ENCODE results near the gene KRTAP2-3. TPM values are rescaled to one million over a fixed set of nuclear protein-coding genes. Genes with fewer than 3 reads are reported as not detected.
A peak's percentile ranks its signal among the peaks of the same experiment; 100 is the strongest.

Gene KRTAP2-3
- total RNA-seq, 1 donor from 2014 or later: not detected

GRCh38 chr17:41012326-41013120 is 47.4 kb downstream of the KRTAP2-3 start:
- no peaks in the 10 kb centered on the region for H3K36me3 ChIP-seq
- TF ChIP-seq CTCF (IDR thresholded peaks at IDR 0.05): no peak
- no peak overlapping the region for H3K4me3 ChIP-seq
- no peaks in the 10 kb centered on the region for H3K27me3 ChIP-seq (ENCODE audit: low read depth)
- no peak overlapping the region for H3K27ac ChIP-seq
- H3K4me1 ChIP-seq: no peaks in the 10 kb centered on the region
- ATAC-seq: no peak
- H3K9me3 ChIP-seq: no peaks in the 10 kb centered on the region
- intact Hi-C loops (cut with DNase I): no loop called here
- DNase-seq: no peak

DNA sequence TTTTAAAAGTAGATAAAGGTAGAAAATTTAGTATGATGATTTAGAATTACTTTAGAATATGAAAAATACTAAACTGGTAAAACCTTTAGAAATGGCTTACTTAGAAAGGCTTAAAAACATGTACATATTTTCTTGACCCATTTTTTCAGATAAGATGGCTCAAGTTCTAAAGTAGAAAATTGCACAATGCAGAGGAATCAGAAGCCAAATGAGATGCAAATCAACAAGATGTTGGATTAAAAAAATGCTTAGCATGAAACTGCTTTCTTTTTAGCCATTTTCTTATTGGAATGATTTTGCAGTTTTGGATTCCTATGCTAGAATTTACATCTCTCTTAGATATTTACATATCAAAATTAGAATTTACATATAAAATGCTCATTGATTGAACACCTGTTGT is 49.5 kb downstream of the KRTAP2-3 start:
- no peaks in the 10 kb centered on the region for H3K27me3 ChIP-seq (ENCODE audit: low read depth)
- ATAC-seq (no peak), DNase-seq (no peak)
- H3K36me3 ChIP-seq: no peaks in the 10 kb centered on the region
- H3K4me3 ChIP-seq: no peak overlapping the region
- H3K27ac ChIP-seq: no peak overlapping the region
- H3K4me1 ChIP-seq: no peaks in the 10 kb centered on the region
- TF ChIP-seq CTCF (IDR thresholded peaks at IDR 0.05): no peak
- H3K9me3 ChIP-seq: no peaks in the 10 kb centered on the region
- intact Hi-C loops (cut with DNase I): no loop called here

- Histone ChIP-seq H3K9me3 (no peaks in the 10 kb centered on the region), H3K27ac (no peak overlapping the region), H3K4me3 (no peak overlapping the region), H3K36me3 (no peaks in the 10 kb centered on the region), H3K4me1 (no peaks in the 10 kb centered on the region), H3K27me3 (ENCODE audit: low read depth) (no peaks in the 10 kb centered on the region)
- intact Hi-C loops (cut with DNase I): no loop called here
- ATAC-seq (no peak), DNase-seq (no peak)
- TF ChIP-seq CTCF (IDR thresholded peaks at IDR 0.05): no peak
Observed at GRCh38 chr17:41009936-41010335, 50.0 kb downstream of the KRTAP2-3 start.

GRCh38 chr17:41009301-41009760 is 50.6 kb downstream of the KRTAP2-3 start:
- peak; percentile 59 to 91 for ATAC-seq
- no peak overlapping the region for H3K27ac ChIP-seq
- intact Hi-C loops (cut with DNase I): no loop called here

More at GRCh38 chr17:41009301-41009760, 50.6 kb downstream of the KRTAP2-3 start:
- TF ChIP-seq CTCF (IDR thresholded peaks at IDR 0.05): no peak
- no peaks in the 10 kb centered on the region for H3K36me3 ChIP-seq
- no peak overlapping the region for H3K4me3 ChIP-seq
- no peaks in the 10 kb centered on the region for H3K9me3 ChIP-seq
- DNase-seq: no peak
- no peaks in the 10 kb centered on the region for H3K27me3 ChIP-seq (ENCODE audit: low read depth)
- H3K4me1 ChIP-seq: no peaks in the 10 kb centered on the region

Other genes starting within 250 kb of the KRTAP2-3 start
- 31.7 TPM for gene KRT10, start 237.5 kb downstream of the KRTAP2-3 start, total RNA-seq
- gene KRT12, start 192.9 kb downstream of the KRTAP2-3 start, total RNA-seq: not detected
- gene KRT20, start 174.9 kb downstream of the KRTAP2-3 start, total RNA-seq: not detected
- gene KRT23, start 122.5 kb downstream of the KRTAP2-3 start, total RNA-seq: 1.9 TPM
- 0.59 TPM for gene KRT39, start 93.2 kb downstream of the KRTAP2-3 start, total RNA-seq
- 0.27 TPM for gene KRT40, start 75.8 kb downstream of the KRTAP2-3 start, total RNA-seq
- gene KRTAP3-3, start 66.0 kb downstream of the KRTAP2-3 start, total RNA-seq: not detected
- gene KRTAP3-2, start 60.2 kb downstream of the KRTAP2-3 start, total RNA-seq: not detected
- not detected for gene KRTAP3-1, start 51.0 kb downstream of the KRTAP2-3 start, total RNA-seq
- gene KRTAP1-5, start 32.9 kb downstream of the KRTAP2-3 start, total RNA-seq: not detected
- gene KRTAP1-4, start 29.9 kb downstream of the KRTAP2-3 start, total RNA-seq: not detected
- gene KRTAP1-3, start 25.2 kb downstream of the KRTAP2-3 start, total RNA-seq: not detected
- gene KRTAP1-1, start 18.7 kb downstream of the KRTAP2-3 start, total RNA-seq: not detected
- gene KRTAP2-1, start 12.8 kb downstream of the KRTAP2-3 start, total RNA-seq: not detected
- not detected for gene KRTAP2-2, start 4.9 kb downstream of the KRTAP2-3 start, total RNA-seq
- not detected for gene KRTAP2-4, start 5.8 kb upstream of the KRTAP2-3 start, total RNA-seq
- gene KRTAP4-7, start 24.0 kb upstream of the KRTAP2-3 start, total RNA-seq: not detected
- gene KRTAP4-8, start 38.0 kb upstream of the KRTAP2-3 start, total RNA-seq: not detected
- not detected for gene KRTAP4-16, start 42.1 kb upstream of the KRTAP2-3 start, total RNA-seq
- not detected for gene KRTAP4-9, start 45.3 kb upstream of the KRTAP2-3 start, total RNA-seq
- not detected for gene KRTAP4-11, start 58.3 kb upstream of the KRTAP2-3 start, total RNA-seq
- not detected for gene KRTAP4-12, start 64.1 kb upstream of the KRTAP2-3 start, total RNA-seq
- gene KRTAP4-6, start 80.4 kb upstream of the KRTAP2-3 start, total RNA-seq: not detected
- gene KRTAP4-5, start 89.7 kb upstream of the KRTAP2-3 start, total RNA-seq: not detected
- gene KRTAP4-4, start 100.6 kb upstream of the KRTAP2-3 start, total RNA-seq: not detected
- not detected for gene KRTAP4-3, start 108.1 kb upstream of the KRTAP2-3 start, total RNA-seq
- not detected for gene KRTAP4-2, start 118.1 kb upstream of the KRTAP2-3 start, total RNA-seq
- gene KRTAP4-1, start 124.8 kb upstream of the KRTAP2-3 start, total RNA-seq: not detected
- not detected for gene KRTAP9-1, start 129.8 kb upstream of the KRTAP2-3 start, total RNA-seq
- not detected for gene KRTAP9-2, start 166.5 kb upstream of the KRTAP2-3 start, total RNA-seq
- gene KRTAP9-3, start 172.3 kb upstream of the KRTAP2-3 start, total RNA-seq: not detected
- not detected for gene KRTAP9-8, start 177.9 kb upstream of the KRTAP2-3 start, total RNA-seq
- gene KRTAP9-4, start 189.6 kb upstream of the KRTAP2-3 start, total RNA-seq: not detected
- gene KRTAP9-9, start 195.3 kb upstream of the KRTAP2-3 start, total RNA-seq: not detected
- not detected for gene KRTAP9-6, start 205.3 kb upstream of the KRTAP2-3 start, total RNA-seq
- not detected for gene KRTAP9-7, start 215.6 kb upstream of the KRTAP2-3 start, total RNA-seq
- not detected for gene KRTAP29-1, start 242.7 kb upstream of the KRTAP2-3 start, total RNA-seq
- not detected for gene KRTAP16-1, start 249.2 kb upstream of the KRTAP2-3 start, total RNA-seq

Measured in lower lobe of right lung (tissue), 2 donors.